Fibroblast of lung (primary cell): ENCODE data around the gene NDUFS8.

ENCODE experiments used
- EZH2 ChIP-seq: IDR thresholded peaks from 2 replicates; pipeline ENCODE4 v1.5.1; 2012; ENCODE audit warnings: low read length, control low read depth, mild to moderate bottlenecking; ENCODE audit errors: missing control alignments
- TF ChIP-seq, protein P1 (sequence below), 2 donors: IDR thresholded peaks in 1 of 2; conservative IDR thresholded peaks in 1 of 2; 1 replicate in 1 of 2; 2 replicates in 1 of 2; pipeline ENCODE4 v1.5.1; 2011 to 2012; ENCODE audit warnings: low read length in 2 of 2, control low read depth in 1 of 2, inconsistent platforms in 1 of 2, low read depth in 1 of 2, mild to moderate bottlenecking in 1 of 2

DNA sequence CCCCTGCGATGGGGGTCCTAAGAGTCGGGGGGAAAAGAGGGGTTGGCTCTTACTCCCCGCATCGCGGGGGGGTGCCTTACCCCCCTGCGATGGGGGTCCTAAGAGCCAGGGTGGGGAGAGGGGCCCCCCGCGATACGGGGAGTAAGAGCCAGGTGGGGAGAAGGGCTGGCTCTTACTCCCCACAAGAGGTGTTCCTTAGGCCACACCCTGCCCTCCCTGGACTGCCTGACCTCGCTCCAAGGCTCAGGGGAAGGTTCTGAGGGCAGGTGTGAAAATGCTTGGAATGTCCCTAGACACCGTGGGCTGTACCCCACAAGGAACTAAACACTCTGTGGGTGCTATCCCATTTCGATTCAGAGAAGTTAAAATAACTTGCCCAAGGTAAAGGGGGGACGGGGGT lies 34.4 kb upstream of the NDUFS8 start:
- TF ChIP-seq, protein P1, sequence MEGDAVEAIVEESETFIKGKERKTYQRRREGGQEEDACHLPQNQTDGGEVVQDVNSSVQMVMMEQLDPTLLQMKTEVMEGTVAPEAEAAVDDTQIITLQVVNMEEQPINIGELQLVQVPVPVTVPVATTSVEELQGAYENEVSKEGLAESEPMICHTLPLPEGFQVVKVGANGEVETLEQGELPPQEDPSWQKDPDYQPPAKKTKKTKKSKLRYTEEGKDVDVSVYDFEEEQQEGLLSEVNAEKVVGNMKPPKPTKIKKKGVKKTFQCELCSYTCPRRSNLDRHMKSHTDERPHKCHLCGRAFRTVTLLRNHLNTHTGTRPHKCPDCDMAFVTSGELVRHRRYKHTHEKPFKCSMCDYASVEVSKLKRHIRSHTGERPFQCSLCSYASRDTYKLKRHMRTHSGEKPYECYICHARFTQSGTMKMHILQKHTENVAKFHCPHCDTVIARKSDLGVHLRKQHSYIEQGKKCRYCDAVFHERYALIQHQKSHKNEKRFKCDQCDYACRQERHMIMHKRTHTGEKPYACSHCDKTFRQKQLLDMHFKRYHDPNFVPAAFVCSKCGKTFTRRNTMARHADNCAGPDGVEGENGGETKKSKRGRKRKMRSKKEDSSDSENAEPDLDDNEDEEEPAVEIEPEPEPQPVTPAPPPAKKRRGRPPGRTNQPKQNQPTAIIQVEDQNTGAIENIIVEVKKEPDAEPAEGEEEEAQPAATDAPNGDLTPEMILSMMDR (conservative IDR thresholded peaks at IDR 0.05 in 1 of 2, IDR thresholded peaks at IDR 0.05 in 1 of 2; ENCODE audit: low read depth in 1 of 2, low read length in 2 of 2) = no peak
- TF ChIP-seq EZH2 = no peak
